ENCODE measurements around the gene PRODH2. TPM values are rescaled to one million over a fixed set of nuclear protein-coding genes. Genes with fewer than 3 reads are reported as not detected.
A peak's percentile ranks its signal among the peaks of the same experiment; 100 is the strongest.

PRODH2 gene
- total RNA-seq, 1 donor from 2014 or later, result not detected

DNA sequence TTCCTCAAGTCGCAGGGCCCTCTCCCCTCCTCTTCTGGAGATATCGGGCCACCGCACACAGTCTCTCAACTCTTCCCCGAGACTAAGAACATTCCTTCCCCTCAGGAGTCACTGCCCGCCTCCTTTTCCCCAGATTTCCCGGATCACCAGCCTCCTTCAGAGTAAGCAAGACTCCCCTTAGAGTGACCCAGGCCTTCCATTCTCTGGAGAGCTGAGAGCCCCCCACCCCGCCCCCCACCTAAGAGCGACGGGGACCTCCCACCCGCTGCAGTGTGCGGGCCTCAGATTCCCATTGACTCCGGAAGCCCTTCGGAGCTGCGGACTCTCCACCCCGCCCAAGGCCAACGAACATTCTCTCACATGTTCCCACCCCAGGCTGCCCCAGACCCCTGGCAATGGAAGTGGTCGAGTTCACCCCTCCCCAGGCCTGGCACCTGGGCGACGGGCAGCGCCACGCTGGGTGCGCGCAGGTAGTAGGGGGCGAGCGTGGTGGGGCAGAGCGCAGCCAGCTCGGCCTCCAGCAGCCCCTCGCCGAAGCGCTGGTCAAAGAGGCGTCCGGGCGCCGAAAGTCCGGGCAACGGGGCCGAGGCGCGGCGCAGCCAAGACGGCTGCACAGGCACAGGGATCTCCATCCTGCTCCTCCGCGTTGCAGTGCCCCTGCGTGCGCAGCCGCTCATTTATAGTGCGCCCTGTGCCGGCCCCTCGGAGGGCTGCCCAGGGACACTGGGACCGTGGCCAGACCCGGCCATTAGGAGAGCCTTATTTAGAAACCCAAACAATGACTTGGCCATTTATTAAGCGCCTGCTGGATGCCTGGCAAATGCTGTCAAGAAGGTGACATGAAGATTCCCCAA, 56.0 kb downstream of the PRODH2 start, which contains the start of gene HSPB6:
TSS of gene HSPB6 (minus strand) at position 653 of the 854 bp plus-strand sequence. CDS start at position 632, 21 bp downstream.
- Histone ChIP-seq H3K27ac (peak within 1 kb of the TSS; percentile 98), H3K9me3 (no peaks in the 10 kb centered on the region), H3K27me3 (no peaks in the 10 kb centered on the region), H3K36me3 (peaks cover 28% of the 10 kb centered on the region), H3K4me1 (peaks cover 18% of the 10 kb centered on the region), H3K4me3 (peak within 1 kb of the TSS; percentile 98)
- DNase-seq, result peak; percentile 69
- TF ChIP-seq, protein P1, sequence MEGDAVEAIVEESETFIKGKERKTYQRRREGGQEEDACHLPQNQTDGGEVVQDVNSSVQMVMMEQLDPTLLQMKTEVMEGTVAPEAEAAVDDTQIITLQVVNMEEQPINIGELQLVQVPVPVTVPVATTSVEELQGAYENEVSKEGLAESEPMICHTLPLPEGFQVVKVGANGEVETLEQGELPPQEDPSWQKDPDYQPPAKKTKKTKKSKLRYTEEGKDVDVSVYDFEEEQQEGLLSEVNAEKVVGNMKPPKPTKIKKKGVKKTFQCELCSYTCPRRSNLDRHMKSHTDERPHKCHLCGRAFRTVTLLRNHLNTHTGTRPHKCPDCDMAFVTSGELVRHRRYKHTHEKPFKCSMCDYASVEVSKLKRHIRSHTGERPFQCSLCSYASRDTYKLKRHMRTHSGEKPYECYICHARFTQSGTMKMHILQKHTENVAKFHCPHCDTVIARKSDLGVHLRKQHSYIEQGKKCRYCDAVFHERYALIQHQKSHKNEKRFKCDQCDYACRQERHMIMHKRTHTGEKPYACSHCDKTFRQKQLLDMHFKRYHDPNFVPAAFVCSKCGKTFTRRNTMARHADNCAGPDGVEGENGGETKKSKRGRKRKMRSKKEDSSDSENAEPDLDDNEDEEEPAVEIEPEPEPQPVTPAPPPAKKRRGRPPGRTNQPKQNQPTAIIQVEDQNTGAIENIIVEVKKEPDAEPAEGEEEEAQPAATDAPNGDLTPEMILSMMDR (IDR thresholded peaks at IDR 0.05), result no peak
- no peak for ATAC-seq
- intact Hi-C loops (cut with DNase I), result no loop called here

DNA sequence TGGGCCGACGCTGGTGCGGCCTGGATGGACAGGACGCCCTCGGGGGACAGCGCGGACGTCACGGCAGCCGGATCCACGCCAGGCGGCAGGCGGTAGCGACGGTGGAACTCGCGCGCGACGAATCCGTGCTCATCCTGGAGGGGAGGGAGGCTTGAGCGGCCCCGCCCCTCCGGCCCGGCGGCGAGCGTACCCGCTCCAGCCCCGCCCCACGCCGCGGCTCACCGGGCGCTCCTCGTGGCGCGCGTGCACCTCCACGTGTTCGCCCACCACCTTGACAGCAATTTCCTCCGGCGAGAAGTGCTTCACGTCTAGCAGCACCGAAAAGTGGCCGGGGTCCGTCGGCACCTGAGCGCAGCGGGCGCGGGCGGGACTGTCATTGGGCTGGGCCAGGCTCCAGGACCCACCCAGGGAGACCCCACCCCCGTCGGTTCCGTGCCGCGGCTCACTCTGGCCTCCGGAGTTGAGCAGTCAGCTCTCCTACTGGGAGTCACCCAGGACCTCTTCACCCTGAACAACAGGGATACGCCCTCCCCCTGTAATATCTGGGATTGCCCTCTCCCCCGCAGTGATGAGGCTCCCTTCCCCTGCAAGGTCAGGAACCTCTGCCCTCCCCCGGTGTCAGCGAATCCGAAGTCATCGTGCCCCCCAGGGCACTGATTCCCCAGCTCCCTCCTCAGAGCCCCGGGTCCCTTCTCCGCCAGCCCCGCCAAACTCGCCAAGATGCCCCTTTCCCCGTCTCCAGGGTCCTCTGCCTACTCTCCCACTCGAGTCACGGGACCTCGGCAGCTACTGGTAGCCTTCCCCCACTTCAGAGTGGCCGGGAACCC, 56.9 kb downstream of the PRODH2 start:
- Histone ChIP-seq H3K4me3 (peak overlapping the region; percentile 47), H3K9me3 (no peaks in the 10 kb centered on the region), H3K4me1 (peaks cover 18% of the 10 kb centered on the region), H3K27ac (peak overlapping the region; percentile 98), H3K27me3 (no peaks in the 10 kb centered on the region), H3K36me3 (peaks cover 30% of the 10 kb centered on the region)
- intact Hi-C loops (cut with DNase I), result no loop called here
- DNase-seq, result peak; percentile 77
- ATAC-seq, result peak; percentile 1
- TF ChIP-seq, protein P1 (IDR thresholded peaks at IDR 0.05), result no peak

DNA sequence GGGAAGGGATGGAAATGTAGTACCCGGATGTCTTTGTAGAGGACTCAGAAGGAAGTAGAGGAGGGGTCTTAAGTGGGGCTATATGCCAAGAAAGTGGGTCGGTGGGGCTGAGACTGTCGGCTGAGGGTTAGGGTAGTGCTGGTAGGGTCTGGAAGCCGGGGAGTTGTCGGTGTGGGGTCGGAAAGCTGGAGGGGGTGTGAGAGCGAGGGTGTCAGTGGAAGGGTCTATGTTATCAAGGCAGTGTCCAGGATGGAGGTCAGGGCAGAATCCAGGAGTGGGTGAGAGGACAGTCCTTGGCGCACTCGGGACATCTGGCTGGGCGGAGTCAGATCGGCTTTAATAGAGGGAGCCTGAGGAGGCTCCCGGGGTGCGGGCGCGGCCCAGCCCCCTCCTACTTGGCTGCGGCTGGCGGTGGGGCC, 57.5 kb downstream of the PRODH2 start:
- TF ChIP-seq, protein P1 (IDR thresholded peaks at IDR 0.05), result no peak
- intact Hi-C loops (cut with DNase I), result no loop called here
- Histone ChIP-seq H3K36me3 (peaks cover 30% of the 10 kb centered on the region), H3K27ac (peak overlapping the region; percentile 47), H3K9me3 (no peaks in the 10 kb centered on the region), H3K27me3 (no peaks in the 10 kb centered on the region), H3K4me3 (peak overlapping the region; percentile 47), H3K4me1 (peaks cover 18% of the 10 kb centered on the region)
- peak; percentile 64 for DNase-seq
- peak; percentile 0 for ATAC-seq

DNA sequence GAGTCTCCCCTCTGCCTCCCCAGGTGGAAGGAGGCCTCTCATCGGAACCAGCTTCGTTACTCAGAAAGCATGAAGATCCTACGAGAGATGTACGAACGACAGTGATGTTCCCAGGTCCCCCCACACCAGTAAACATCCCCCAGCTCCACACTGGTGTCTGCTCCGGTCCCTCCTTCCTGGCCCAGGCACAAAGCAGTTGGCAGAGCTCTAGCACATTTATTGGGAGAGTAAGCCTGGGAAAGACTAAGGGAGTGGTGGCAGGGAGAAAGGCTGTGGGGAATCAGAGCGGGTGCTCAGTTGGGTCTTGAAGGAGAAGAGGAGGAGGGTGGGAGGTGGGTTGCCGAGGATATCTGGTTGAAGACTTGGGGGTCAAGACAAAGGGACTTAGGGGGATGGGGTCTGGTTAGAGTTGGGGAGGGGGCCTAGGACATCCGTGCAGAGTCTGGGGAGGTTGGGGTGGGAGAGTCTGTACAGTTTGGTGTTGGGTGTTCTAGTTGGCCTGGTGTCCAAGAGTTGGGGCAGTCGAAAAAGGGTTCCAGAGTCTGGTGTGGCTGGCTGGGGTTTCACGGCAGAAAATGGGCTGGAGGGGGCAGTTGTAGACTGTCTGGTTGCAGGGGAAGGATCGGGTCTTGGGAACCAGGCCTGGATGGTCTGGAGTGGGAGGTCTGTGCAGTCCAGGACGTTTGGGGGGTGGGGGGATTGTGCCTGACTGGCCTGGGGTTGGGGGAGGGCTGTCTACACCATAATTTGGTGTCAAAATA, 58.1 kb downstream of the PRODH2 start:
- Histone ChIP-seq H3K36me3 (peaks cover 30% of the 10 kb centered on the region), H3K4me3 (no peak overlapping the region), H3K27ac (peak overlapping the region; percentile 47), H3K27me3 (no peaks in the 10 kb centered on the region), H3K9me3 (no peaks in the 10 kb centered on the region), H3K4me1 (peaks cover 21% of the 10 kb centered on the region)
- ATAC-seq, result no peak
- DNase-seq, result no peak
- TF ChIP-seq, protein P1 (IDR thresholded peaks at IDR 0.05), result no peak
- intact Hi-C loops (cut with DNase I), result no loop called here

Measured in upper lobe of right lung (tissue), 1 donor.